HepG2 (cell line): ENCODE results near the gene GPHN. TPM values are rescaled to one million over a fixed set of nuclear protein-coding genes. Genes with fewer than 3 reads are reported as not detected.

Experiments
- ATAC-seq: fragments of 200-7000 bp; cut with Tn5 transposase; 3 replicates; pipeline ENCODE4 v1.9.1; 2020; ENCODE audit warnings: mild to moderate bottlenecking, moderate library complexity
- BruUV-seq: library from RNA; stranded (reverse); fragments of 400-500 nt; replicated peaks from 2 replicates; lab custom pipeline; 2021; lab: Mats Ljungman, UMichigan
- CTCF ChIA-PET: fragments of 300-600 bp; formaldehyde crosslinking; extraction: SDS; loops from one replicate; lab custom pipeline; 2021; ENCODE audit warnings: low total read pairs, inconsistent platforms, low intra/inter-chr PET ratio; lab: Yijun Ruan, JAX
- POLR2A ChIA-PET: fragments of 350-600 bp; sonication (Branson Sonifier 250); formaldehyde crosslinking; loops from one replicate; lab custom pipeline; 2020; ENCODE audit warnings: antibody characterized with exemption, inconsistent platforms; lab: Yijun Ruan, JAX
- DNase-seq: peaks from one replicate; pipeline ENCODE4 v3.0.0-alpha.2; 2015; ENCODE audit warnings: low spot score
- FAIRE-seq: peaks from 3 replicates; lab custom pipeline; 2011; peaks lifted over from hg19 to GRCh38; lab: Jason Lieb, UNC
- H2AFZ ChIP-seq: one replicate; pipeline ENCODE4 v1.6.1; 2011; ENCODE audit warnings: low read length, inconsistent platforms
- H3K27ac ChIP-seq: fragments of 300-600 bp; 3 replicates; pipeline ENCODE4 v1.8.0; 2011; ENCODE audit warnings: mixed run types, mild to moderate bottlenecking, mixed read lengths, low read length, inconsistent platforms; ENCODE audit not compliant: insufficient read depth; ENCODE audit errors: extremely low read length
- H3K27me3 ChIP-seq, 2 experiments: fragments of 200-600 bp in 1 of 2; 2 replicates in 1 of 2; 3 replicates in 1 of 2; pipeline versions ENCODE4 v1.6.0 to v1.8.0; 2011; ENCODE audit warnings: low read length in 2 of 2, mild to moderate bottlenecking in 2 of 2, moderate library complexity in 2 of 2, inconsistent platforms in 1 of 2; ENCODE audit not compliant: insufficient read depth in 2 of 2, control insufficient read depth in 1 of 2
- H3K36me3 ChIP-seq, 2 experiments: fragments of 200-600 bp in 1 of 2; replicated peaks in 1 of 2; 2 replicates in 1 of 2; 3 replicates in 1 of 2; pipeline versions ENCODE4 v1.5.1 to v1.8.0; 2011; ENCODE audit warnings: low read length in 2 of 2, inconsistent platforms in 1 of 2; ENCODE audit not compliant: insufficient read depth in 2 of 2, control insufficient read depth in 1 of 2
- H3K4me1 ChIP-seq: 2 replicates; pipeline ENCODE4 v1.5.1; 2012; ENCODE audit warnings: low read length, inconsistent platforms; ENCODE audit not compliant: insufficient read depth
- H3K4me2 ChIP-seq: 2 replicates; pipeline ENCODE4 v1.6.0; 2011; ENCODE audit warnings: low read depth, low read length, inconsistent platforms
- H3K4me3 ChIP-seq, 3 experiments: fragments of 200-600 bp in 1 of 3; sonication (generic), shearing (Covaris generic) in 1 of 3; replicated peaks in 1 of 3; 2 replicates each; pipeline ENCODE4 v1.5.1; 2011 to 2016; ENCODE audit warnings: low read length in 3 of 3, inconsistent platforms in 2 of 3, low read depth in 2 of 3, mild to moderate bottlenecking in 2 of 3, control low read depth in 1 of 3, mixed read lengths in 1 of 3; ENCODE audit not compliant: insufficient read depth in 1 of 3
- H3K79me2 ChIP-seq: one replicate; pipeline ENCODE4 v1.6.1; 2011; ENCODE audit warnings: low read length, inconsistent platforms; ENCODE audit not compliant: insufficient read depth
- H3K9ac ChIP-seq: 2 replicates; pipeline ENCODE4 v1.6.0; 2011; ENCODE audit warnings: mild to moderate bottlenecking, low read depth, low read length, inconsistent platforms; ENCODE audit not compliant: insufficient read depth
- H3K9me3 ChIP-seq: 2 replicates; pipeline ENCODE4 v1.5.1; 2012; ENCODE audit warnings: mild to moderate bottlenecking, low read length
- H4K20me1 ChIP-seq: 2 replicates; pipeline ENCODE4 v1.6.0; 2011; ENCODE audit warnings: inconsistent platforms, mild to moderate bottlenecking, low read length, moderate library complexity; ENCODE audit not compliant: insufficient read depth
- ATF2 ChIP-seq: sonication (generic); formaldehyde crosslinking; IDR thresholded peaks from 2 replicates; pipeline ENCODE4 v1.4.0; 2020; ENCODE audit warnings: missing genetic modification reagents
- CBX1 ChIP-seq: IDR thresholded peaks from one replicate; pipeline ENCODE4 v1.6.1; 2016; ENCODE audit warnings: antibody characterized with exemption, low read depth
- CENPT ChIP-seq: sonication (generic); formaldehyde crosslinking; IDR thresholded peaks from 2 replicates; pipeline ENCODE4 v1.8.0; 2022; ENCODE audit warnings: low read depth, mild to moderate bottlenecking, moderate library complexity, missing genetic modification reagents
- SALL2 ChIP-seq: sonication (generic); formaldehyde crosslinking; IDR thresholded peaks from 2 replicates; pipeline ENCODE4 v1.8.1; 2023; ENCODE audit warnings: mild to moderate bottlenecking, missing genetic modification reagents, inconsistent platforms
- SMARCE1 ChIP-seq: fragments of 450-650 bp; IDR thresholded peaks from 2 replicates; pipeline ENCODE4 v1.6.1; 2017; ENCODE audit warnings: borderline replicate concordance
- THRA ChIP-seq: sonication (generic); formaldehyde crosslinking; IDR thresholded peaks from 2 replicates; pipeline ENCODE4 v1.4.0; 2020; ENCODE audit warnings: missing genetic modification reagents, borderline replicate concordance
- ZGPAT ChIP-seq: IDR thresholded peaks from 2 replicates; pipeline ENCODE4 v1.6.1; 2016; ENCODE audit warnings: mild to moderate bottlenecking
- ZNF225 ChIP-seq: sonication (generic); formaldehyde crosslinking; IDR thresholded peaks from 2 replicates; pipeline ENCODE4 v1.4.0; 2020; ENCODE audit warnings: mild to moderate bottlenecking, missing genetic modification reagents
- WGBS: methylation state at CpG from one replicate; pipeline ENCODE4 v1.1.6; 2017; ENCODE audit warnings: low lambda C conversion rate; 5-methylcytosine and 5-hydroxymethylcytosine counted together
- in situ Hi-C: cut with HindIII; loops from 2 replicates; pipeline ENCODE4 v1.10.0; 2017; ENCODE audit warnings: low pct_unique_long_range_greater_than_20kb; ENCODE audit not compliant: extremely low pct_ligation_motif_present
- intact Hi-C: fragments of 100-400 bp; cut with micrococcal nuclease; formaldehyde crosslinking; loops from one replicate; pipeline ENCODE4 v1.10.0; 2022; ENCODE audit not compliant: unreplicated experiment
- polyA plus RNA-seq, 8 experiments: library from polyadenylated mRNA; depleted of rRNA in 3 of 8; stranded (reverse) in 7 of 8; unstranded in 1 of 8; fragments of >200 nt; fragmentation: Illumina TruSeq in 4 of 8; extraction: Trizol in 4 of 8; gene quantifications; 2 replicates each; pipeline versions ENCODE4 v1.2.1 to v1.2.3, GENCODE V29; 2011 to 2016; ENCODE audit warnings: low read depth in 4 of 8, missing spikeins in 1 of 8, mixed read lengths in 1 of 8; ENCODE audit not compliant: insufficient read depth in 1 of 8
- total RNA-seq, 5 experiments: library from RNA; depleted of rRNA; stranded (reverse); fragments of >200 nt; fragmentation: Illumina TruSeq; extraction: Trizol; gene quantifications; 2 replicates each; pipeline ENCODE4 v1.2.3, GENCODE V29; 2016; ENCODE audit warnings: low read depth in 1 of 5
- TF ChIP-seq, protein P1 (sequence below): sonication (generic); IDR thresholded peaks from 2 replicates; pipeline ENCODE4 v1.6.1; 2016; ENCODE audit warnings: low read depth, borderline replicate concordance

The GPHN gene
- total and polyA plus RNA-seq, 2 of the 13 experiments (the other 11 are each of a cell fraction or from before 2014, with no cell fraction given): 12.7 to 19.2 TPM

DNA sequence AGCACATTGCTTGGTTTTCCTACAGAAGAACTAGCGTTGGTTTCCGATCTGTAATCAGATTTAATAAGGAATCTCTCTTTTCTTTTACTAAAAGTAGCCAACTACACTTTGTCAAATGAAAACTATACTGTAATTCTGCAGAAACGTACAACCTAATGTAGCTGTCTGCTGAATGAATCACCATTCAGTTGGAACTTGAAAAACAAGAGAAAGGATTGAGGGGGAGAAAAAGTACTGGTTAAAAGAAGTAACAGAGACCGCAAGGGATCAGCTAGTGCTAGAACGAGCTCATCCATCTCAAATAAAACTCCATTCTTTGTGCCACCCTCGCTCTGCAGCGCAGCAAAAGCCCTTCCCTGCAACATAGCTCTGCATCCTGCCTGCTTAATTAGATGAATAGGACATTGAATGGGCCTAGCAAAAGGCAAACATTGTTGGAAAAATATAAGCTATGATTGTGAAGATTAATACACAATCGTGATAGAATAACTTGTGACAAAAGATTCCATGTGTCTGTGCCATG is 683.9 kb downstream of the GPHN start:
- no peak overlapping the region for H3K9ac ChIP-seq

More for the DNA sequence above, 683.9 kb downstream of the GPHN start:
- no peak for ATAC-seq
- in situ Hi-C loops: no loop called here
- Histone ChIP-seq H3K79me2 (no peaks in the 10 kb centered on the region), H3K36me3 (no peaks in the 10 kb centered on the region)
- TF ChIP-seq ZNF225 (CRISPR knock-in tag) (no peak), ATF2 (no peak), SALL2 (CRISPR knock-in tag) (no peak), CBX1 (no peak), THRA (CRISPR knock-in tag) (no peak), CENPT (CRISPR knock-in tag) (no peak), SMARCE1 (no peak), ZGPAT (no peak)
- TF ChIP-seq, protein P1, sequence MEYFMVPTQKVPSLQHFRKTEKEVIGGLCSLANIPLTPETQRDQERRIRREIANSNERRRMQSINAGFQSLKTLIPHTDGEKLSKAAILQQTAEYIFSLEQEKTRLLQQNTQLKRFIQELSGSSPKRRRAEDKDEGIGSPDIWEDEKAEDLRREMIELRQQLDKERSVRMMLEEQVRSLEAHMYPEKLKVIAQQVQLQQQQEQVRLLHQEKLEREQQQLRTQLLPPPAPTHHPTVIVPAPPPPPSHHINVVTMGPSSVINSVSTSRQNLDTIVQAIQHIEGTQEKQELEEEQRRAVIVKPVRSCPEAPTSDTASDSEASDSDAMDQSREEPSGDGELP: no peak
- TF ChIP-seq, all 625 proteins: peak for 0
- Histone ChIP-seq H3K4me3 (no peak overlapping the region), H3K4me2 (no peak overlapping the region), H4K20me1 (no peaks in the 10 kb centered on the region), H2AFZ (no peak overlapping the region), H3K27ac (no peak overlapping the region), H3K9me3 (no peaks in the 10 kb centered on the region), H3K27me3 (no peaks in the 10 kb centered on the region), H3K4me1 (peaks cover 11% of the 10 kb centered on the region)
- FAIRE-seq: no peak
- no TSS peak for BruUV-seq
- DNase-seq: no peak
- POLR2A ChIA-PET: no interaction called here
- CTCF ChIA-PET: no interaction called here
- 59% methylated on average over 8 of the region's 8 CpGs for WGBS
- intact Hi-C loops: no loop called here
